ENCODE measurements around the gene RRP12.

Gene RRP12

DNA sequence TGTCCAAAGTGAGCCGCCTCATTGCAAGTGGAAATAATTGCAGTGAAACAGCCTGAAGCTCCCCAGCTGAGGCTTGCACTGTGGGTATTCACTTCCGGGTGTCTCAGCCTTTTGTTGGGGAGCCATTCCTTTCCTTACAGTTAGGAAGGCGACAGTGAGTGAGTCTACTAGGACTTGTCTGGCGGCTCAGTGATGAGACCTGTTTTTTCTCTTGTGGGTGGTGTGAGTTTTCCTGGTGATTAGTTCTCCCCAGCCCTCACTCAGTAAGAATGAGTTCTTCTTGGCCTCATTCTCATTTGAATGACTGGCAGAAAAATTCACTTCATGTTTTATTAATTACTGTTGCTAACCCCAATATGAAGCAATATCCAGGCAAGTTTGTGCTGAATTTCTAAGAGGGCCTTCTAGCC is 27.4 kb upstream of the RRP12 start:
- Histone ChIP-seq H3K79me2 (ENCODE audit: insufficient read depth, low read length) (peaks cover 30% of the 10 kb centered on the region), H3K27me3 (ENCODE audit: insufficient read depth, low read length) (no peaks in the 10 kb centered on the region), H3F3A (ENCODE audit: insufficient read depth, low read length) (no peaks in the 10 kb centered on the region), H3K9me2 (ENCODE audit: low read depth, low read length) (no peaks in the 10 kb centered on the region), H3K36me3 (ENCODE audit: insufficient read depth, low read length) (peaks cover 50% of the 10 kb centered on the region), H2AFZ (ENCODE audit: low read length) (no peak overlapping the region), H3K9me3 (ENCODE audit: low read length) (no peaks in the 10 kb centered on the region), H4K20me1 (ENCODE audit: insufficient read depth, low read length) (no peaks in the 10 kb centered on the region), H3K4me2 (ENCODE audit: low read length) (peak overlapping the region; percentile 99), H3K9ac (ENCODE audit: low read length) (peak overlapping the region; percentile 99), H3K27ac (ENCODE audit: low read depth, low read length, poor library complexity, severe bottlenecking) (peak overlapping the region; percentile 16), H3K4me3 (ENCODE audit: low read depth, low read length, poor library complexity, severe bottlenecking) (peak overlapping the region; percentile 100), H3K4me1 (ENCODE audit: insufficient read depth, low read length, severe bottlenecking) (peaks cover 24% of the 10 kb centered on the region)
- TF ChIP-seq, protein P1, sequence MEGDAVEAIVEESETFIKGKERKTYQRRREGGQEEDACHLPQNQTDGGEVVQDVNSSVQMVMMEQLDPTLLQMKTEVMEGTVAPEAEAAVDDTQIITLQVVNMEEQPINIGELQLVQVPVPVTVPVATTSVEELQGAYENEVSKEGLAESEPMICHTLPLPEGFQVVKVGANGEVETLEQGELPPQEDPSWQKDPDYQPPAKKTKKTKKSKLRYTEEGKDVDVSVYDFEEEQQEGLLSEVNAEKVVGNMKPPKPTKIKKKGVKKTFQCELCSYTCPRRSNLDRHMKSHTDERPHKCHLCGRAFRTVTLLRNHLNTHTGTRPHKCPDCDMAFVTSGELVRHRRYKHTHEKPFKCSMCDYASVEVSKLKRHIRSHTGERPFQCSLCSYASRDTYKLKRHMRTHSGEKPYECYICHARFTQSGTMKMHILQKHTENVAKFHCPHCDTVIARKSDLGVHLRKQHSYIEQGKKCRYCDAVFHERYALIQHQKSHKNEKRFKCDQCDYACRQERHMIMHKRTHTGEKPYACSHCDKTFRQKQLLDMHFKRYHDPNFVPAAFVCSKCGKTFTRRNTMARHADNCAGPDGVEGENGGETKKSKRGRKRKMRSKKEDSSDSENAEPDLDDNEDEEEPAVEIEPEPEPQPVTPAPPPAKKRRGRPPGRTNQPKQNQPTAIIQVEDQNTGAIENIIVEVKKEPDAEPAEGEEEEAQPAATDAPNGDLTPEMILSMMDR (IDR thresholded peaks at IDR 0.05; ENCODE audit: low read length): no peak
- TF ChIP-seq EZH2 (IDR thresholded peaks at IDR 0.05; ENCODE audit: borderline replicate concordance, low read length): no peak

DNA sequence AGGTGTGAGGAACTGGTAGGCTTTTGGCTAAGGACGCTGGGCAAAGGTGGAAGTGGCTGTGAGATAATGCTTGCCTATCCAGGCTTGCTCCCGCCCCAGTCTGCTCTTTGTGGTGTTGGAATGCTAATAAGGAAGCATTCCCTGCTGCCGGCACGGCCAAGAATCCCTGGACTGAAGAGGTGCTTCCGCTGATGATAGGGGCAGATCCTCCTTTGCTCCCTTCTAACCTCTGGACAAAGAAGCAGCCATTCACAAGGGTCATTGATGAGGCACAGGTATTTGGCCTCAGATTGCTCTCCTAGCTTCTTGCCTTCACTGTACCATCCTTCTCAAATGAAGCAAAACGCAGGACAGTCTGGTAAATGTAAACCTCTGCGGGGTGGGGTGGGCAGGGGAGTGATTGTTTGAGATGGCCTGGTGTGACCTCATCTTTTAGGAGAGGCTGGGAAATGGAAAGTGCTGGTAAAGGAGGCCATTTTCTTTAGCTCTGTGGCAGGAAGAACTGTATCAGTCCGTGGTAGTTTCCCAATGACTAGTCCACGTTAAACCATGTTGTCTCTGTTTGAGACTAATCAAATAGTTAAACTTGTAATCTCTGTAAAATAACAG is 26.5 kb upstream of the RRP12 start:
- Histone ChIP-seq H3F3A (ENCODE audit: insufficient read depth, low read length) (no peaks in the 10 kb centered on the region), H2AFZ (ENCODE audit: low read length) (no peak overlapping the region), H3K27me3 (ENCODE audit: insufficient read depth, low read length) (no peaks in the 10 kb centered on the region), H3K27ac (ENCODE audit: low read depth, low read length, poor library complexity, severe bottlenecking) (peak overlapping the region; percentile 79), H4K20me1 (ENCODE audit: insufficient read depth, low read length) (no peaks in the 10 kb centered on the region), H3K4me2 (ENCODE audit: low read length) (peak overlapping the region; percentile 99), H3K9me2 (ENCODE audit: low read depth, low read length) (no peaks in the 10 kb centered on the region), H3K9me3 (ENCODE audit: low read length) (no peaks in the 10 kb centered on the region), H3K4me3 (ENCODE audit: low read depth, low read length, poor library complexity, severe bottlenecking) (peak overlapping the region; percentile 100), H3K9ac (ENCODE audit: low read length) (peak overlapping the region; percentile 99), H3K4me1 (ENCODE audit: insufficient read depth, low read length, severe bottlenecking) (peaks cover 24% of the 10 kb centered on the region), H3K79me2 (ENCODE audit: insufficient read depth, low read length) (peaks cover 30% of the 10 kb centered on the region), H3K36me3 (ENCODE audit: insufficient read depth, low read length) (peaks cover 46% of the 10 kb centered on the region)
- TF ChIP-seq, protein P1 (IDR thresholded peaks at IDR 0.05; ENCODE audit: low read length): no peak
- TF ChIP-seq EZH2 (IDR thresholded peaks at IDR 0.05; ENCODE audit: borderline replicate concordance, low read length): no peak

DNA sequence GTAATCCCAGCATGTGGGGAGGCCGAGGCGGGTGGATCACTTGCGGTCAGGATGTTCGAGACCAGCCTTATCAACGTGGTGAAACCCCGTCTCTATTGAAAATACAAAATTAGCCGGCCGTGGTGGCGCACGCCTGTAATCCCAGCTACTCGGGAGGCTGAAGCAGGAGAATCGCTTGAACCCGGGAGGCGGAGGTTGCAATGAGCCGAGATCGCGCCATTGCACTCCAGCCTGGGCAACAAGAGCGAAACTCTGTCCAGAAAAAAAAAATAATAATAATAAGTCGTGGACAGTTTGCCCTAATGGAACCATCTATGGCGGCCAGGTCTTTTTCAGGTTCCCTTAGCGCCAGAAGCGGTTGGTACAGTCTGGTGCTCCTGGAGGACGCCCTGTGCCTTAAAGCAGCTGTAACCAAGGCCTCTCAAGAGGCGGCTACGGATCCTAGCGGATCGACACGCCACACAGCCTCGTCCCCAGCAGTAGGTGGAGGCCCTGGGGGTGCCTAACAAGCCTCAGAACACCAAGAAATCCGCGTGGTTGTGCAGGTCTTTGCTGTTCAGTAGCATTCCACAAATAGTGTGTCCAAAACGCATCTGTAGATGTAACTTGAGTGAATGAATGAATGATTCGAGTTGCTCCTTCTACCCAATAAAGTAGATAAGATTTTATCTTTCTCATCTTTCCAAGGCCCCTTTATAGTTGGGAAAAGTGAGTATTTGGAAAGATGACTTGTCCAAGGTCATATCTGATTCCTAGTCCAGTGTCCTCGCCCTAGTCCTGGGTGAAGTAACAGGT is 25.8 kb upstream of the RRP12 start:
- Histone ChIP-seq H3K27me3 (ENCODE audit: insufficient read depth, low read length) (no peaks in the 10 kb centered on the region), H3K27ac (ENCODE audit: low read depth, low read length, poor library complexity, severe bottlenecking) (peak overlapping the region; percentile 79), H3K4me2 (ENCODE audit: low read length) (peak overlapping the region; percentile 99), H3K79me2 (ENCODE audit: insufficient read depth, low read length) (peaks cover 30% of the 10 kb centered on the region), H2AFZ (ENCODE audit: low read length) (no peak overlapping the region), H3K9me3 (ENCODE audit: low read length) (no peaks in the 10 kb centered on the region), H3K4me1 (ENCODE audit: insufficient read depth, low read length, severe bottlenecking) (peaks cover 24% of the 10 kb centered on the region), H4K20me1 (ENCODE audit: insufficient read depth, low read length) (no peaks in the 10 kb centered on the region), H3K4me3 (ENCODE audit: low read depth, low read length, poor library complexity, severe bottlenecking) (peak overlapping the region; percentile 100), H3K36me3 (ENCODE audit: insufficient read depth, low read length) (peaks cover 44% of the 10 kb centered on the region), H3K9ac (ENCODE audit: low read length) (peak overlapping the region; percentile 99), H3K9me2 (ENCODE audit: low read depth, low read length) (no peaks in the 10 kb centered on the region), H3F3A (ENCODE audit: insufficient read depth, low read length) (no peaks in the 10 kb centered on the region)
- TF ChIP-seq EZH2 (IDR thresholded peaks at IDR 0.05; ENCODE audit: borderline replicate concordance, low read length): no peak
- TF ChIP-seq, protein P1 (IDR thresholded peaks at IDR 0.05; ENCODE audit: low read length): no peak

Measured in OCI-LY1 (cell line).